T-helper 9 cell (primary cell): Measurements from ENCODE around the gene PPFIA1.
"Not testable (repeated sequence)": the region's sequence is repeated elsewhere in the genome, so short reads cannot be mapped to it uniquely, and the experiment has no call there.

Experiments
- DNase-seq: peaks from one replicate; pipeline ENCODE4 v3.0.0-alpha.2; 2020

Gene PPFIA1

DNA sequence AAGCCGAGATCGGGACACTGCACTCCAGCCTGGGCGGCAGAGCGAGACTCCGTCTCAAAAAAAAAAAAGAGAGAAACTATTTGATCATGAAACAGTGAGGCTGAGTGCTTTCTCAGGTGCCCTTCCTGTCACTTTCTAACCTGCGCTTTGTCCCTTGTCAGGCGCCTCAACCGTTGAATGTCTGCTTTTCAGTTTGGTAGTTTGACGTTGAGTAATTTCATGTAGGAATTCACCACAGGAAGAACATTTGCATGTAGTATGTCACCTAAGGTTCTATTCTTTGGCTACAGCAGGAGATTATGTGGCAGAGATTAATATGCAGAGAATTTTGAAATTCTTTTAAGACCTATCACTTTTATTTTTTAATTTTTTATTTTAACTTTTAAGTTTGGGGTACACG lies 57.2 kb downstream of the PPFIA1 start:
- no peak for DNase-seq

DNA sequence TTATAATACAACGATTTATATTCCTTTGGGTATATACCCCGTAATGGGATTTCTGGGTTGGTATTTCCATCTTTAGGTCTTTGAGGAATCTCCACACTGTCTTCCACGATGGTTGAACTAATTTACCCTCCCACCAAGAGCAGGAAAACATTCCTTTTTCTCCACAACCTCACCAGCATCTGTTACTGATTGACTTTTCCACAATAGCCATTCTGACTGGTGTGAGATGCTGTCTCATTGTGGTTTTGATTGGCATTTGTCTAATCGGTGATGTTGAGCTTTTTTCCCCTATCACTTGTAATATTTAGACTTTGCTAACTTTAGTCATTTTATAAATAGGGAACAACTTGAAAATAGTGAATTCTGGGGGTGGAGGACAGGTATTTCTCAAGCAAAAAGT lies 58.1 kb downstream of the PPFIA1 start:
- no peak for DNase-seq

DNA sequence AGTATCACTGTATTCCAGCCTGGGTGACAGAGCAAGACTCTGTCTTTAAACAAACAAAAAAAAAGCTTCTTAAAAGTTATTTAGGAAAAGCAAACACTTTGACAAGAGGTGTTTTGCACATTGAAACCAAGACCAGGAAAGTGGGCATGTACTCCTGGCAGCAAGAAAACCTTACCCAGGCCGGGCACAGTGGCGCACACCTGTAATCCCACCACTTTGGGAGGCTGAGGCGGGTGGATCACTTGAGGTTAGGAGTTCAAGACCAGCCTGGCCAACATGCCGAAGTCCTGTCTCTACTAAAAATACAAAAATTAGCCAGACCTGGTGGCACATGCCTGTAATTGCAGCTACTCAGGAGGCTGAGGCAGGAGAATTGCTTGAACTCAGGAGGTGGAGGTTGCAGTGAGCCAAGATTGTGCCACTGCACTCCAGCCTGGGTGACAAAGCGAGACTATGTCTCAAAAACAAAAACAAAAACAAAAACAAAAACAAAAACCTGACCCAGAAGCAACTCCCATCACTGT lies 60.9 kb downstream of the PPFIA1 start:
- DNase-seq: not testable (repeated sequence)

DNA sequence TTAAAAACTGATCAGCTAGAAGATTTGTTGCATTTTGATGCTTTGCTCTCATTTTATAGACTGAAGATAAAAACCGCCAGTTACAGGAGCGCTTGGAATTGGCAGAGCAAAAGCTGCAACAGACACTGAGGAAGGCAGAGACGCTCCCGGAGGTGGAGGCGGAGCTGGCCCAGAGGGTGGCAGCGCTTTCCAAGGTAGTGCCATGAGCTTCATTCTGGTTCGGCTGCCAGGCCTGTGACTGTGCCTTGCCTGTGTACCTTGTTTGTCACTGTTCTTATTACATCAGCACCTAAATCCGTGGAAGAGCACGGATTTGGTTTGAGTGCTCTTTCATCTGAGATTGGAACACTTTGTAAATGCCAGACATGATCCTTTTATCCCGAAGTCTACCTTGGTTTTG lies 61.4 kb downstream of the PPFIA1 start:
- DNase-seq: no peak

DNA sequence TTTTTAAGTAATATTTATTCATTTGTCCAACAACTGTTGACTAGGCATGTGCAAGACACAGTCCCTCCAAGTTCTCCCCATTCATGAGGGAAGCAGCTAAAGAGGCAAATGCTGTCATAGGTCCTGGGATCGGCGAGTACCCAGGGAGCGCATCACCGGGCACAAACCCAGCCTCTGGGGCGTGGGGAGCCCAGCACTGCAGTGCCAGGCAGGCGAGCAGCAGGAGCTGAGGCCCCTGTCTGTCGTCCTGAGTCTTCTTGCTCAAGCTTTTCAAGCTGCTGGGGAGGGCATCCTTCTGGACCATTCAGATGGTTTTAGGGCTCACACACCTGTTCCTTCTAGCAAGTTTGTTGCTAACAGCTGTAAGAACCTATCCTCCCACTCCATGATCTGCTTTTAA lies 62.1 kb downstream of the PPFIA1 start:
- no peak for DNase-seq

DNA sequence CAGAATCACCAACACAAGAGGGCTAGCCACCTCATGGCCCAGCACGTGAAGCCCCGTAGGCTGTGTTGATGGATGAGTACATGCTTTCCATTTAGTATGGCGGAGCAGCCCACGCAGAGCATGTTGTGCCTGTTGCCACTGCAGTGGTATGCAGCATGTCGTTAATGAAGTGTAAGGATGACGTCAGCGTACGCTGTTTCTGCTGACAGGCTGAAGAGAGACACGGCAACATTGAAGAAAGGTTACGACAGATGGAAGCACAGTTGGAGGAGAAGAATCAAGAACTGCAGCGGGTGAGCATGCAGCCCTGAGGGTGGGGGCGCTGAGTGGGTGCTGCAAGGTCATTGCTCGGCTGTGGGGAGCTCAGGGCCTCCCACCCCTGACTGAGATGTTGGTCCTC lies 62.8 kb downstream of the PPFIA1 start:
- DNase-seq: no peak

DNA sequence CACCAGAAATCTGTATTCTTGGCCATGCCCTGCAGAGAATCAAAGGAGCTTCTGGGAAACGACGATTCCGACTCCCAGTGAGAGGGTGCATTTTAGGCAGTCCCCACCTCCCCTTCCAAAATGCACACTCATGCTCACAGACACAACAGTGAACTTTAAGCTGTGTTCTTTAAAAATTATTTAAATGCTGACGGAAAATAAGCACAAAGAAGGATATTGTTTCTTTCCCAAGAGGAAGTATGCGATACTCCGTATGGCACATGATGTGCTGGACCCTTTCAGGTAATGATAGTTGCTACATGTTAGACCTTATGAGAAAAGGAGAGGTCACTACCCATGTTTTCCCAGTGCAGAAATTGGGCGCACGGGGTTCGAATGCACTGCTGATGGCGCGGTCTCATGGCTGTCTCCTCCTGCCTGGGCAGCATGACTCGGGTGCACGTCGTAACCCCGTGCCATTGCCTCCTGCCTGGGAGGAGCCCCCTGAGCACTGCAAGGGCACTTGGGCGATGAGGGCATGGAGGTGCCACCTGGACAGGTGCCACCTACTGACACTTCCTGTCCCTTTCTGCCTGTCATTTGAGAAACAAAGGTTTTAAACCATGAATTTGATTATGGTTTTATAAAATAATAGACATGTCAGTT lies 64.0 kb downstream of the PPFIA1 start:
- no peak for DNase-seq

DNA sequence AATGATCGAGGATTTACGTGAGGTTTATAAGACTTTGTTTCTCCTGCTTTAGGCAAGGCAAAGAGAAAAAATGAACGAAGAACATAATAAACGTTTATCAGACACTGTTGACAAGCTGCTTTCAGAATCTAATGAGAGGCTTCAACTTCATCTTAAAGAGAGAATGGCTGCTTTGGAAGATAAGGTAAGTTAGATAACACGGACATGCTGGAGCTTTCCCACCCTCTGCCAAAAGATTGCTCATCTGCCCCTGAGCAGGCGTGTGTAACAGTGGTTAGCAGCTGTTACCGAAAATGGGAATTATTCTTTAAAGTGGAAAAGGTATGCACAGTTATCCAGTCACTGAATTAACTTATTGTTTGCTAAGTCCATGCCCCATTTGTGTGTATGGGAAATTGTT lies 65.0 kb downstream of the PPFIA1 start:
- DNase-seq: no peak

DNA sequence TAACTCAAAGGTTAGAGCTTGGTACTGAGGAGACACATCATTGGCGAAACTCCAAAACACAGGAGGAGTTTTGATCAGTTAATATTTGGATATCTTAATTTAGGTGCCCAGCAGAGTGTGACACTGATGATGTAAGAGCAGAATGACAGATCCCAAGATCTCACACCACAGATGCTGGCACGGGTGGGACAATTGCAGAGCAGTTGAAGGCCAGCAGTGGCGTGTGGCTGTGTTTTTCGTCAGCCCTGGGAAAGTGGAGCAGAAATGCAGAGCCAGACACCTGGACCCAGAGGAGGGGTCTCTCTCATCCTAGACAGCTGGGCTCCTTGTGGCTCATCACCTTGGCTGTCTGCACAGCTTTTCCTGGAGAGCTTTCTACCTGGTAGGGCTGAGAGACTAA lies 68.1 kb downstream of the PPFIA1 start:
- no peak for DNase-seq

DNA sequence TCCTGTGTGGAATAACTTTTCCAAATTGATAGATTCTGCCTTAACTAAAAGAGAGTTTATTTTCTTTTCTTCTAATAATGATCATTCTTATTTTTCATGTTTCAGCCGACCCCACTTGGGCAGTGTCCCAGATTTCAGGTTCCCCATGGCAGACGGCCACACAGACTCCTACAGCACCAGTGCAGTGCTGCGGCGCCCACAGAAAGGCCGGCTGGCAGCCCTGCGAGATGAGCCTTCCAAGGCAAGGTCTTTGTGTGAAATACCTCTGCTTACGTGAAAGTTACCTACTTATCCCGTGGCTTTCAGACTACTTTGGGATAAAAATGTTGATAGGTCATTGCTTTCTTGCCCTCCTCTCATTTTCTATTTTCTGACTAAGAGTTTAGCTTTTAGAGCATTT lies 68.6 kb downstream of the PPFIA1 start:
- DNase-seq: no peak

DNA sequence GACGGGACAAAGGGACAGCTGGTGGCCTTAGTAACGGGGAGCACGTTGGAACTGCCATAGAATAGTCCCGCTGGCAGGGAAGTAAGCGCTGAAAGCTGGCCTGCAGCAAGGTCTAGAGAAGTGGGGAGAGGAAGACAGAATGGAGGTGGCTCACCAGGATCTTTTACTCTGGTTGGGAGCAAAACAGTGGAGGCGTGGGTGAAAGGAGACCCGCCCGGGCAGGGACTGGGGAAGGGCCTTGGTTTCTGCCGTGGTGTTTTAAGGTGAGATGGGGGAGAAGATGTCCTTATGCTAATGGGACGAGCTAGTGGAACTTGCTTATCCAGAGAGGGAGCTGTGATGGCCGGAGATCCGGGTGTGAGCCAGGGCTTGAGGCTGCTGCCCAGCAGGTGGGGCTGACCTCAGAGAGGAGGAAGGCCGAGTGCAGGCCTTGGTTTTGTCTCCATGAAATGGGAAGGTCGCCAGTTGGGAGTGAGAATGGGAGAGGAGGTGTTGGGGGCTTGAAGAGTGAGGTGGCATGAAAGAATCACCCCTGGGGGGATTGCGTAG lies 71.5 kb downstream of the PPFIA1 start:
- DNase-seq: no peak

DNA sequence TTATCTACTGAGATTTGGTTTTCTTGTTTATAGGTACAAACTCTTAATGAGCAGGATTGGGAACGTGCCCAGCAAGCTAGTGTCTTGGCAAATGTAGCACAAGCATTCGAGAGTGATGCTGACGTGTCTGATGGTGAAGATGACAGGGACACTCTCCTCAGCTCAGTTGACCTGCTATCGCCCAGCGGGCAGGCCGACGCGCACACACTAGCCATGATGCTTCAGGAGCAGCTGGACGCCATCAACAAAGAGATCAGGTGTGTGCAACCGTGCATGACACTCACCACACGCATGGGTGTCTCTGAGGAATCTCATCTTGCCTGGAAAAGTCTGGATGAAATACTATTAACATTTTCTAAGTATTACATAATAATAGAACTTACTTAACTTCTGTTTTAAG lies 73.1 kb downstream of the PPFIA1 start:
- no peak for DNase-seq

DNA sequence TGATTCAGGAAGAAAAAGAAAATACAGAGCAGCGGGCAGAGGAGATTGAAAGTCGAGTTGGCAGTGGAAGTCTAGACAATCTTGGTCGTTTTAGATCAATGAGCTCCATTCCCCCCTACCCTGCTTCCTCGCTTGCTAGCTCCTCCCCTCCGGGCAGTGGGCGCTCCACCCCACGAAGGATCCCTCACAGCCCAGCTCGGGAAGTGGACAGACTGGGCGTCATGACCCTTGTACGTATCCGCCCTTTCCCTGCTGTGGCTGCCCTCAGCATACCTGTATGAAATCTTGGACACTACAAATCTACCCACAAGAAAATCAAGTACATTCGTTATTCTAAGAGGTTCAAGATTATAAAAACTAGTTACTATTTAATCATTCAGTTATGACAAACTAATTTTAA lies 77.7 kb downstream of the PPFIA1 start:
- DNase-seq: no peak

DNA sequence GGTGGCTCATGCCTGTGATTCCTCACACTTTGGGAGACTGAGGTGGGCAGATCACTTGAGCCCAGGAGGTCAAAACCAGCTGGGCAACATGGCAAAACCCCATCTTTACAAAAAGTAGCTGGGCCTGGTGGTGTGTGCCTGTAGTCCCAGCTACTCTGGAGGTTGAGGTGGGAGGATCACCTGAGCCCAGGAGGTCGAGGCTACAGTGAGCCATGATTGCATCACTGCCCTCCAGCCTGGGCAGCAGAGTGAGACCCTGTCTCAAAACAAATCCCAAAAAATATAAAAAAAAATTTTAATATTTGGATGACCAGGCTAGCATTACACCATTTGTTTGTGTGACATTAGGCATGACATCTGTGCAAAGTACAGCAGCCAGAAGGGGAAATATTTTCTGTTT lies 78.1 kb downstream of the PPFIA1 start:
- DNase-seq: no peak

DNA sequence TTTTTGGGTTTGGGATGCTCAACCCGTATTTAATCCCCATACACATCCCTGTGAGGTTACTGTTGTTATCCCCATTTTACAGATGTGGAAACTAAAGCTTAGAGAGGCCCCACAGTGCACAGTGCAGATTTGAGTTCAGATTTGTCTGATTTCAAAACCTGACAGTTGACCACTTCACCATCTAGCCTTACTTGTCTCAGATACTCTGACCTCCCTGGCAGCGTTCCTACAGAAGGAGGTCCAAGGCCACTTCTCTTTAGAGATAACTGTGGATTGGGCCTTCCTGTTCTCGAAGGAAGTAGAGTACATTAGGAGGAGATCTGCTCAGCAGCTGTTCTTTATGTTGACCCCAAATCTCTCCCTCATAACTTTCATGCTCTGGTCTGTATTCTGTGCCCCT lies 81.2 kb downstream of the PPFIA1 start:
- DNase-seq: no peak

DNA sequence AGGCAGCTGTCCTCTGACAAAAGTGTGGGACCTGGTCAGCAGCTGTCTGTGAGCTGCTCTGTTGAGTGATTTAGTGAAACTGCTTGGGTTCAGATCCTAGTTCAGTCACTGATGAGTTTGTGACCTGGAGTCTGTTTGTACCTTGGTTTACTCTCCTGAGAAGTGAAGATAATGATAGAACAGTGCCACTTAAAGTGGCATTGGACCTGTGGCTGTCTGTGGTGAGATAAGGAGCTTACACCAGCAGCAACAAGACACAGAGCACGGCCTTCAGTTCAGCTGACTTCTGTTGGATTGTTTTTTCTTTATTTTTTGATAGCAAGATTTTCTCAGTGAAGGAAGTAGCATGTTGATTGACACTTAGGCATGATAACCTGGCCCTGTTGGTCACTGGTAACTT lies 81.6 kb downstream of the PPFIA1 start:
- no peak for DNase-seq

DNA sequence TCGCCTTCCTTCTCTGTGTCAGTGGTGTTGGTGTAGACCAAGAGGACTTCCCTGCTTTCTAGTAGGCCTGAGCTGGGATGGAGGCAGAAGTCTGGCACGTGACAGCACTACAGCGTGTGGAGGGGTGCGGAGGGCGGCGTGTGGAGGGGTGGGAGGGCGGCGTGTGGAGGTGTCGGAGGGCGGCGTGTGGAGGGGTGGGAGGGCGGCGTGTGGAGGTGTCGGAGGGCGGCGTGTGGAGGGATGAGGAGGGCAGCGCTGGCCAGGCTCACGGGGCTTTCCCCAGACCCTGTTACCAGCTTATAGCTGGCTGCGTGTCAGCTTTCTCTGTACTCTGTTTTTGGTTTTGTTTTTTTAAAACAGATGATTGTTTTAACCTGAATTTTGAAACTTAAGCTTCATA lies 82.1 kb downstream of the PPFIA1 start:
- no peak for DNase-seq

DNA sequence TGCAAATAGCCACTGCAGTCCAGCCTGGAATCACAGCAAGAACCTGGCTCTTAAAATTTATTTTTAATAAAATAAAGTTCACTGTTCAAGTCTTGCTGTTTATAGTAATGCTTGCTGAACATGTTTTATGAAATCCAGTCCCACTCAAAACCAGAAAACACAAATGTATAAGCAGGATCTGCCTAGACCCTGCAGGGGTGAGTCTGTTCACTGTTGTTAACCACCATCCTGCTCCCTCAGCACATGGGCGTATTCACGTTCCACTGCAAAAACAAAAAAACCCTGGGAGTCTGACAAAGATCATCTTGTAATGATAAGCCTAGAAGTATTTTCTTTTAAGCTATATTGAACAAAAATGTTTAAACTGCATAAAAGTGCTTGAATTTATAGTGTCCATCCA lies 82.8 kb downstream of the PPFIA1 start:
- DNase-seq: no peak

DNA sequence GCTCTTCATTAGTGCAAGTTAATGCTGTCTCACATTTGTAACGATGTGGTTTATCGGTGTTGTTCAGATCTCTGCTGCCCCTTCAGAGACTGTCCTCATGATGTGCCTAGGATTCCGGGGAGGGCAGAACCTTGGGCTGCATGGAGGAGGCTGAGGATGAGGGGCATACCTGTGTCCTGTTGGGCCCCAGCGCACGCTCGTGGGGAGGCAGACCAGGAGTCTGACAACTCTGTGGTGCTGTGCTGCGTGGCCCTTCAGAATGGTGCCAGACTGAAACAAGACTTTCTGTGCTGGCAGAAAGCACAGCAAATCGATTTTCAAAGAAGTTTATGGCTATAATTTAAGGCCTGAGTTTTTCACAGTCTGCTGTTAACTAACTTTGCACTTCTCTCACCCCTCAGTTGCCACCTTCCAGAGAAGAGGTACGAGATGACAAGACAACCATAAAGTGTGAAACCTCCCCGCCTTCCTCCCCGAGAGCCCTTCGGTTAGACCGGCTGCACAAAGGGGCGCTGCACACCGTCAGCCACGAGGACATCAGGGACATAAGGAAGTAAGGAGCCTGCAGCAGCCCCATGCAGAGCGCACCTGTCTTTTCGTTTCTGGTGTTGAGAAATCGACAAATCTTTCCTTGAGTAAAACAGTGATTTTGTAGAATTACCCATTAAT lies 83.5 kb downstream of the PPFIA1 start:
- no peak for DNase-seq

DNA sequence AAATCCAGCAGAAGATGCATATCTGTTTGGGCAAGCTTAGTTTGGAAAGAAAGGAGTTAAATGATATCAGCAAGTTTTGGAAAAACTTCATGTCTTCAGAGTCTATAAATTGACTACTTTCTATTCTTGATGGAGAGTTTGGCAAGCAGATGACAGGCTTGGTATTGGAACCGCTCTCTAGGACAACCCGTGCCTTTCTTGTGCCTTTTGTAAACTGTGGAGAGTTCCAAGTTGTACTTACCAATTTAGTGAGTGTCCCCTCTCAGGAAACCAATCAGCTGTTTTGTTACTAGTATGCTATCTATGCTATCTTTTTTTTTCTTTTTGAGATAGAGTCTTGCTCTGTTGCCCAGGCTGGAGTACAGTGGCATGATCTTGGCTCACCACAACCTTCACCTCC lies 84.1 kb downstream of the PPFIA1 start:
- no peak for DNase-seq

DNA sequence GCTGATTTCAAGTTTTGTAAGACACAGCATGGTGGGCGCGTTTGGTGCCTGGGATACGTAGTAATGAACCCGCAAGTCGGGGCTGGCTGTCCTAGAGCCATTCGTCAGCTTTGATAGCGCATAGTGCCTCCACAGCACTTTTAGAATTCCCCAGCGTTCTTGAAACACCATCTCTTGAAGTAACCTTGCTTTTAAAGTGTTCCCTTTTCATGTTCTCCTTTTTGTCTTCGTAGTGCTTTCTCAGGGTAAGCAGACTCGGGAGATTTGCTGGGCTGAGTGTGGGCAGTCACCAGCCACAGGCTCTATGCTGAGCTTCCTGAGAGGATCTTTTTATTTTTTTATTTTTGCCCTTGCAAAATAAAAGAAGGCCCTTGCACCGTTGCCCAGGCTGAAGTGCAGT lies 88.3 kb downstream of the PPFIA1 start:
- DNase-seq: no peak

DNA sequence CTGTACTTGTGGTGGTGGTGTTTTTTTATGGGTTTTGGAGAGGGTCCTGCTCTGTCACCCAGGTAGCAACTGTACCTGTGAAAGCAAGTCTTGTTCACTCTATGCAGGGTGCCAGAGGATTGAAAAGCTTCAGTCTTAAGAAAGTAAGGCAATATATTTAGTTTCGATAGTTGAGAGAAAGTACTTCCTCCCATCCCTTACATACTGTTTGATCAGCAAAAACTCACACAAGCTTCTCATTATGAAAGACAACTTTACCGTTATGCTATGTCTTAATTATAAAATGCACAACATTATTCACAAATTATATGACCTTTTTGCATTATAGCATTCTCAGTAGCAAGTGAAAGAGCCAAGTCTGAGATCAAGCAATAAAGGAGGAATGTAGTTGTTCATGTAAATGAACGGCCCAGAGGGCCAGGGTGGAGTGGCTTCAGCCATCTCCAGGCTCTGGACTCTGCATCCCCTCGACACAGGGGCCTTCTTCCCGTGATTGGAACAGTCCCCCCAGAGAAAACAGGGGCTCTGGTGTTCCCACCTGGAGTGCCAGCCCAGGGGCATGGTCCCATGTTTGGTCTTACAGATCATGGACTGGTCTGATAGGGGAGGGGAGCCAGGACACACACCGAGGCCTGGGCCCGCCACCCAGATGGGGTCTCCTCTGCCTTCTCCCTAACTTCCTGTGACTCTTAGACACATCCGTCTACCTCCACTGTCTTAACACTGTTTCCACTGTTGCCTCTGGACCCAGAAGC lies 89.1 kb downstream of the PPFIA1 start:
- DNase-seq: no peak

DNA sequence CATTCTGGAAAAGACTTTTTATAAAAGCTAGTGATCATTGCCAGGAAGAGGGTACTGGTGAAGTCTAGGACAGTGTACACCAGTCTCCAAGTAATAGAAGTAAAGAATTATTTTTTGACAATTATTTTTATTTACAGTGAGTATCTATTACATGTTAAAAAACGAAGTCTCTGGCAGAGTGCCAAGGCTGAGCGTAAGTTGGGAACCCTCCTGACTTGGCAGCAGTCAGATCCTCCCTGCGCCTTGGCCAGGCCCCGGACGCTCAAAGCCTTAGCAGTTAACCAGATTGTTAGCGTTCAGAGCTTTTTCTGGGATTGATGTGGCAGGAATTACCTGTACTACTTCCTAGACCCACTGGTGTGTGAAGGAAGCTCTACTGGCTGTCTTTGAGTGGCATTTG lies 89.7 kb downstream of the PPFIA1 start:
- DNase-seq: no peak

DNA sequence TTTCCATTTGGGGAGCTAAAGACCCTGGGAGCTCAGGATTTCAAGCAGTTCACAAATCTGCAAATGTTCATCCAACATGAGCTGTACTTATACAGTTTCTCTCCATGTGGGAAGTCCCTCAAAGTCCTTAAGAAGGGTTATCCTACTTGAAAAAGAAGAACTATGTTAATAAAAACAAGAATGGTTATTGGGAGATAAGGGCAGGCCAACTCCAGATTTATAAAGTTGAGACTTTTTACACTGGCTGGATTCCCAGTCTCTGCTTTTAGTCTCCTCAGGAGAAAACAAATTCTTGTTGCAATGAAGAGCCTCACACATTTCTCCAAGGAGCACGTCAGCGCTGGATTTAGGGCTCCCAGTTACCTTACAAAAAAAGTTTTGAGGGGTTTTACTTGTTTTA lies 93.7 kb downstream of the PPFIA1 start:
- DNase-seq: no peak
